ENCODE data around the gene ODAD3.

DNA sequence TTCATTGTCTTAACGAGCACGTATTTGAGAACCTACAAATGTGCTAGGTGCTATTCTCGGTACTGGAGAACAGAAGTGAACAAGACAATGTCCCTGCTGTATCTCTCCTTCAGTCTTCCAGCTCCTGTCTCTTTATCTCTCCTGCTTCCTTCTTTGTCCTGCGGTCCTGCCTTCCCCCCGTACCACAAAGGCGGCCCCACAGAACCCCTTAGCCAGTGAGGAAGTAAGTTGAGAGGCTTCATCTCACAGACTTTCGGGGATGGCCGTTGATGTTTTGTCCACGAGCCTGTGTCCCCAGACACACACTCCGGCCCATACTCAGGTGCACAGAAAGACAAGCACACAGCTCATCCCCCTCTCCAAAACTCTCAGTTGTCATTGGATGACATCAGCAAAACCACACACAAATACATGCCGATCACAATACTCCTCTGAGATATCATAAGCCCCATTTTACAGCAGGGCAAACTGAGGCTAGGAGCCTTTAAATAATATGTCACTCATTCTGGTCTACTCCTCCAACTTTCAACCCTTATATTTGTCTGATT, 61.0 kb downstream of the ODAD3 start:
- TF ChIP-seq, protein P1, sequence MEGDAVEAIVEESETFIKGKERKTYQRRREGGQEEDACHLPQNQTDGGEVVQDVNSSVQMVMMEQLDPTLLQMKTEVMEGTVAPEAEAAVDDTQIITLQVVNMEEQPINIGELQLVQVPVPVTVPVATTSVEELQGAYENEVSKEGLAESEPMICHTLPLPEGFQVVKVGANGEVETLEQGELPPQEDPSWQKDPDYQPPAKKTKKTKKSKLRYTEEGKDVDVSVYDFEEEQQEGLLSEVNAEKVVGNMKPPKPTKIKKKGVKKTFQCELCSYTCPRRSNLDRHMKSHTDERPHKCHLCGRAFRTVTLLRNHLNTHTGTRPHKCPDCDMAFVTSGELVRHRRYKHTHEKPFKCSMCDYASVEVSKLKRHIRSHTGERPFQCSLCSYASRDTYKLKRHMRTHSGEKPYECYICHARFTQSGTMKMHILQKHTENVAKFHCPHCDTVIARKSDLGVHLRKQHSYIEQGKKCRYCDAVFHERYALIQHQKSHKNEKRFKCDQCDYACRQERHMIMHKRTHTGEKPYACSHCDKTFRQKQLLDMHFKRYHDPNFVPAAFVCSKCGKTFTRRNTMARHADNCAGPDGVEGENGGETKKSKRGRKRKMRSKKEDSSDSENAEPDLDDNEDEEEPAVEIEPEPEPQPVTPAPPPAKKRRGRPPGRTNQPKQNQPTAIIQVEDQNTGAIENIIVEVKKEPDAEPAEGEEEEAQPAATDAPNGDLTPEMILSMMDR (IDR thresholded peaks at IDR 0.05): no peak
- no peak for TF ChIP-seq POLR2A (IDR thresholded peaks at IDR 0.05)
